C1 segment of cervical spinal cord (tissue), 14 donors: ENCODE measurements around the gene ZNF93.
"Not testable (repeated sequence)": the region's sequence is repeated elsewhere in the genome, so short reads cannot be mapped to it uniquely, and the experiment has no call there.

Source experiments
- DNase-seq, 14 donors: peaks; one replicate each; lab custom pipeline; 2025; lab: John Stamatoyannopoulos, UW

ZNF93 gene

DNA sequence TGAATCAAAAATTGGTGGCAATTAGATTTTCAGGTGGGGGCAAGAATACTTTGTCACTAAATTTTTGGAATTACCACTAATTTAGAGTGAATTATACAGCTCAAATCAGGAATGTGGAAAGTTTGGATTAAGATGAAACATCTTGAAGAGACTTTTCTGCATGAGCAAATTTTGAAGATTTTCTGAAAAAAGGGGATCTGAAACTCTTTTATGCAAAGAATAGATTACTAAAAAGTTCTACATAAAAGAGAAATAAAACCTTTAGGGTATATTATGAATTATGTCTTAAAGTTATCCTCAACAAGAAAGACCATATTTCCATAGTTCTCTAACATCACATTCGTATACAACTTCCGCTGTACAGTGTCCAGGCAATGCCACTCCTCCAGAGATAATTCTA, 36.7 kb downstream of the ZNF93 start:
- DNase-seq = no peak

DNA sequence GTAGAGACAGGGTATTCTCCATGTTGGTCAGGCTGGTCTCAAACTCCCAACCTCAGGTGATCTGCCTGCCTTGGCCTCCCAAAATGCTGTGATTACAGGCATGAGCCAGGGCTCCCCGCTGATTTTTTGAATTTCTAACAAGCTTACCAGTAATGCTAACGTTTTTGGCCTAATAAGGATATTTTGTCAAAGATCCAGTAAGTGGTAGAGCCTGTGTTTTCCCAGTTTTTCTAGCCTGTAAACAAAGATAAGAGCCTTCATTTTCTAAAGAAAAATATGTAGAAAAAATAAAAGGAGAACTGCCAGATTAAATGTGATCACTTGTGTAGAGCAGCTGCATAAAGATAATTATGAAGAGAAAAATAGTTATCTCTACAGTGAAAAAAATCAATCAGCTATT, 37.7 kb downstream of the ZNF93 start:
- DNase-seq = no peak

DNA sequence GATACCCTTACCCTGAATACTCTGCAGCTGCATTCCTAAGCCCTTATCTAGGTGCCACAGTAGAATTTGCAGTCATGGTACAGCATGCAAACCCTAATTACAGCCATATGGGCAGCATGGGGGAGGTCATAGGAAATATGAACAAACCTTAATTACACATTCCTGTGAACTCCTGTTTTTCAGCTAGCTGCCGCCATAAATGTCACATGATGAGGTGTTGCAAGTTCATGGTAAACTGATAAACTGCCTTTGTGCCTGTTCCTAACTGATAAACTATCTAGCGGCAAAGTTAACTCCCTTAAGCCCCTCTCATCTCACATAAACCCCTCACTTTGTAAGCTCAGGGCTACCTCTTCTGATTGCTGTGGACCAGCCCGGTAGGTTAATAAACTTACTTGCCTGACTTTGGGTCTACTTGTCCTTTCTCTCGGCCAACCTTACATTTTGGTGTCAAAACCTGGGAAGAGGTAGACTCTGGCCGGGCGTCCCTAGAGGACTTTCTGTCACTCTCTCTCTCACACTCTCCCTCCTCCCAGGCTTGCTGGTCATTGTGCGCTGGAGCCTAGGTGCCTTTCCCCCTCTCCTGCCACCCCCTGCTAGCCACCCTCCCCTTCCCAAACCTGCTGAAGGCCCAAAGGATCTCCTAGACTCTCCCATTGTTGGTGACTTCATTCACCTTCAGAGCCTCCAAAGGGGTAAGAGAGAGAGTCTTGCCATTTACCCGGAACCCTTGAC, 43.3 kb downstream of the ZNF93 start:
- peak in 1 of 14 donors; percentile 0 for DNase-seq

DNA sequence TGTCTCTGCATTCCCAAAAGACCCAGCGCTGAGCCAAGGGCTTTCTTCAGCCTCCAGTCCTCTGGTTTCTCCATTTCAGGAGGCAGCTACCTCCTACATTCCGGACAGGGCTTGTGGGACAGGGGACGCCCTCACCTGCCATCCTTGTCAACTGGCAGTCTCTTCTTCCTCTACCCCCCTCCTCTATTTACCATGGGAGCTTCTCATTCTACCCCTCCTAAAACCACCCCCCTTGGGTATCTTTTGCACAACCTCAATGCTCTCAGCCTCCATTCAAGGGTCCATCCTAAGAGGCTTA, 43.8 kb downstream of the ZNF93 start:
- no peak for DNase-seq

DNA sequence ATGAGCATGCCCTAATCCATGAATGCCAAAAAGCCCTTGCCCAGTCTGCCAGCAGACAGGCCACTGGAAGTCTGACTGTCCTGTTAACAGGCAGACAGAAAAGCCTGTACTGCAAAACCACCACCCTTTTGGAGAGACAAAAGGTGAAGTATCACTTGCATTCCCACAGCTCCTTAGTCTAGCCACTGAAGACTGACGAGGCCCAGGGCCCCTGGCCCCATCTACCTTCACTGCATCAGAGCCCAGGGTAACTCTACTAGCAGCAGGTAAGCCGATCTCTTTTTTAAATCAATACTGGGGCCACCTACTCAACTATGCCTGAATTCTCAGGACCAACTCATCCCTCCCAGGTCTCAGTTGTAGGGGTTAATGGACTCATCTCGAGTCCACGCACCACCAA, 45.5 kb downstream of the ZNF93 start:
- DNase-seq = no peak

DNA sequence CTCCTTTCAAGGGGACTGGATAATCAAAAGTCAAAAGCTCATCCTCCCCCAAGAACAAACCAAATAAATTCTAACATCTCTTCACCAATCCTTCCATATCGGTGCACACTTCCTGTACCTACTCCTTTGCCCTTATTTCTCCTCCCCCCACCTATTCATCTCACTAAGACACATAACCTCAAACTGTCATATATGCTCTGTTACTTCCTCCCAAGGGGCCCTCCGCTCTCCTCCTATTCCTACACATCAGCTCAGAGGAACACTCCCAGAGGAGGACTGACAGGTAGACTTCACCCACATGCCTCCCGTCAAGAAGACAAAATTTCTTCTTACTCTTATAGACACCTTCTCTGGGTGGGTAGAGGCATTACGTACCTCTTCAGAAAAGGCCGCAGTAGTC, 48.1 kb downstream of the ZNF93 start:
- DNase-seq = no peak

DNA sequence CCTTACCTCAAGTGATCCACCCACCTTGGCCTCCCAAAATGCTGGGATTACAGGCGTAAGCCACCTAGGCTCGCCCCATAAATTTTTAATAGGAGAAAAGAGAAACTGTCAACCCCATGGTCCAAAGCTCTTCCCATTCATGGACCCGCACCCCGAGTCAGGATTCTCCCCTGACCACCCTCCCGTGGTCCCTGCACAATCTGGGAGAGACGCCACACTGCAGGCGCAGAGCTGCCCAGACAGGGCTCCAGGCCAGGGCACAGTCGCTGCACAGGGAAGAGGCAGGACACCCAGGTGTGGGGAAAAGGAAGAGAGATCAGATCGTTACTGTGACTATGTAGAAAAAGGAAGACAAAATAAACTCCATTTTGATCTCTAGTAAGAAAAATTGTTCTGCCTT, 54.5 kb downstream of the ZNF93 start:
- no peak for DNase-seq

DNA sequence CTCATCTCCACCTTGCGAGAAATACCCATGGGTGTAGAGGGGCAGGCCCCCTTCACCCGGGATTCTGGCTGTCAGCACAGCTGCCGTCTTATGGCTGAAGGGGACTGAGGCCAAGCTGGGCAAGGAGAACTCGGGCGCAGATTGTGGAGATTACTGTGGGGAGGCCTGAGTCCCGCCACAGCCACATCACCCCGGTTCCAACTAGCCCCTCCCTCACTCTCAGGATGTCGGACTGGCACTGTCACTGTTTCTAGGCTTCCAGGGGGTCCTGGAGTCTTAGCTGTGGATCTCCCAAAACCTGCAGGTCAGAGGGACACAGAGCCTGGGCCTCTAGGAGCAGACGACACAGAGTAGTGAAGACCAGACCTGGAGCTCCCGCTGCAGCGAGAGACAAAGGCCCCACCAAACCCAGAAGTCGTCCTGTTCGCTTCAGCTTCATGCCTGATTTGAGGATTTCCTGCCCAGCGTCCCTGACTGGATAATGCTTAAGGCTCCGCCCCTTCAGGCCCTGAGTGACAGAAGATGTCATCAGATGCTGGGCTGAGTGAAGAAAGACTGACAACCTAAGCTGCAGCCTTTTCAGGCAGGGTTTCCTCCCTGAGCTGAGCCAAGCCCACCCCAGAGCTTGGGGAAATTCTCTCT, 55.8 kb downstream of the ZNF93 start:
- DNase-seq = no peak

DNA sequence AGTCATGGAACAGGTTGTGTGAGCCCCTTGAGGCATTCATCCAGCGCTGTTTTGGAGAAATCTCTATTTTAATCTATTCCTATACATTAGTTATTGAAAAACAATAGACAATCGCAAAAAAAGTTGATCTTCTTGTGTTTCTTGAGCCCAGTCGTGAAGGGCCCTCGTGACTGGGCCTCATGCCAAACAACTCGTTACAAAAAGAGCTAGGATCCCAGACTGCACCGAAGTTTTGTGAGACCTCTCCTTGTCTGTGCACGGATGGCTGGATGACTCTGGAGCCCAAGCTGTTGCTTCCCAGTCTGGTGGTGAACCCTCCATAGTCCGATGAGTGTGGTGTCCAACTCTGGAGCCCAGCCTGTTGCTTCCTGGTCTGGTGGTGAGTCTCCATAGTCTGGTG, 57.0 kb downstream of the ZNF93 start:
- DNase-seq = not testable (repeated sequence)

DNA sequence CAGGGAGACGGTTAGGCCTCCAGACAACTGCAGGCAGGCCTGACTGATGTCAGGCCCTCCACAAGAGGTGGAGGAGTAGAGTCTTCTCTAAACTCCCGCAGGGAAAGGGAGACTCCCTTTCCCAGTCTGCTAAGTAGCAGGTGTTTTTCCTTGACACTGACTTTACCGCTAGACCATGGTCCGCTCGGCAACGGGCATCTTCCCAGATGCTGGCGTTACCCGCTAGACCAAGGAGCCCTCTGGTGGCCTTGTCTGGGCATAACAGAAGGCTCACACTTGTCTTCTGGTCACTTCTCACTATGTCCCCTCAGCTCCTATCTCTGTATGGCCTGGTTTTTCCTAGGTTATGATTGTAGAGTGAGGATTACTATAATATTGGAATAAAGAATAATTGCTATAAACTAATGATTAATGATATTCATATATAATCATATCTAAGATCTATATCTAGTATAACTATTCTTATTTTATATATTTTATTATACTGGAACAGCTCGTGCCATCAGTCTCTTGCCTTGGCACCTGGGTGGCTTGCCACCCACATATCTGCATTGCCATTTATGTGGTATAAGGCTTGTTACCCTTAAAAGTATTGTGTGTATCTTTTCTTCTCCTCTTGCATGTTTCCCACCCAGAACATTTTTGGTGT, 58.5 kb downstream of the ZNF93 start:
- peak in 13 of 14 donors; percentile 1 to 55 (median 18) for DNase-seq

DNA sequence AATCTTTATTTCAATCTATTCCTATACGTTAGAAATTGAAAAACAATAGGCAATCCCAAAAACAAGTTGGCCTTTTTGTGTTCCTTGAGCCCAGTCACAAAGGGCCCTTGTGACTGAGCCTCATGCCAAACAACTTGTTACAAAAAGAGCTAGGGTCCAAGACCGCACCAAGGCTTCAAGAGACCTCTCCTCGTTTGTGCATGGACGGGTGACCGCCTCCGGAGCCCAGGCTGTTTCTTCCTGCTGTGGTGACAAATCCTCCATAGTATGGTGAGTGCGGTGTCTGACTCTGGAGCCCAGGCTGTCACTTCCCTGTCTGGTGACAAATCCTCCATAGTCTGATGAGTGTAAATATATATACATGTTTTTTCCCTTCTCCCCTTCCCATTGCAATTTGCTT, 63.7 kb downstream of the ZNF93 start:
- no peak for DNase-seq

DNA sequence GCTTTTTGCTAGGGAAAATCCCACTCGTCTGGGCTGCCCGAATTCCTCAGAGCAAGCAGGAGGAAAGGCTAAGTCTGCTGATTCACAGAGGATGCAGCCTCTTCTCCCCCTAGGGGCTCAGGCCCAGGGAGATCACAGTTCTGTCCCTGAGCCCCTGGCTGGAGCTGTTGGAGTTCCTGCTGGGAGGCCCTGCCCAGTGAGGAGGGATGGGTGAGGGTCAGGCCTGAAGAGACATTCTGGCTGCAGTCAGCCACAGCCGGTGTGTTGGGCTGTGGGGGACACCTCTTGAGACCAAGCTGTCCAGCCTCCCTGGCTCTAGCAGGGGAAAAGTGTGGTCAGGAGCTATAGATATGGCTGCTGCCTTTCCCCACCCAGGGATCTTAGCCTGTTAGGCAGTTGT, 65.4 kb downstream of the ZNF93 start:
- DNase-seq = not testable (repeated sequence)

DNA sequence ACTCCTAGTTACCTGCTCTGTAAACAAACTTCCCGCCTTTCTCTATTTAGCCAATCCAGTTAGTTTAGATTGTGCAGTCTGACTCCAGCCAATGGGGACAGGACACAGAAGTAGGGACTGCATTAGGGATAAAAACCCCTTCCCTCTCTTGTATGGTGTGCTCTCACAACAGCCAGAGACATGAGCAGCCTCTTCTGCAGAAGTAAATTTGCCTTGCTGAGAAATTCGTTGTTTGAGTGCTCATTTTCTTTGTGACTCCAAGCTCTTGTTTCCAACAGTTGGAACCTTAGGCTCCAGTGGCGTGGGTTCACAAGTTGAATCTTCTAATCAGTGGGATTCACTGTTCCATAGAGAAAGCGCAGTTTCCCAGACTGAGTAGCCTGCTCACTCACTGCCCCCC, 66.1 kb downstream of the ZNF93 start:
- no peak for DNase-seq
